ENCODE data around the gene FBXL16.
"Not testable (repeated sequence)": the region's sequence is repeated elsewhere in the genome, so short reads cannot be mapped to it uniquely, and the experiment has no call there.

FBXL16 gene, protein sequence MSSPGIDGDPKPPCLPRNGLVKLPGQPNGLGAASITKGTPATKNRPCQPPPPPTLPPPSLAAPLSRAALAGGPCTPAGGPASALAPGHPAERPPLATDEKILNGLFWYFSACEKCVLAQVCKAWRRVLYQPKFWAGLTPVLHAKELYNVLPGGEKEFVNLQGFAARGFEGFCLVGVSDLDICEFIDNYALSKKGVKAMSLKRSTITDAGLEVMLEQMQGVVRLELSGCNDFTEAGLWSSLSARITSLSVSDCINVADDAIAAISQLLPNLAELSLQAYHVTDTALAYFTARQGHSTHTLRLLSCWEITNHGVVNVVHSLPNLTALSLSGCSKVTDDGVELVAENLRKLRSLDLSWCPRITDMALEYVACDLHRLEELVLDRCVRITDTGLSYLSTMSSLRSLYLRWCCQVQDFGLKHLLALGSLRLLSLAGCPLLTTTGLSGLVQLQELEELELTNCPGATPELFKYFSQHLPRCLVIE

DNA sequence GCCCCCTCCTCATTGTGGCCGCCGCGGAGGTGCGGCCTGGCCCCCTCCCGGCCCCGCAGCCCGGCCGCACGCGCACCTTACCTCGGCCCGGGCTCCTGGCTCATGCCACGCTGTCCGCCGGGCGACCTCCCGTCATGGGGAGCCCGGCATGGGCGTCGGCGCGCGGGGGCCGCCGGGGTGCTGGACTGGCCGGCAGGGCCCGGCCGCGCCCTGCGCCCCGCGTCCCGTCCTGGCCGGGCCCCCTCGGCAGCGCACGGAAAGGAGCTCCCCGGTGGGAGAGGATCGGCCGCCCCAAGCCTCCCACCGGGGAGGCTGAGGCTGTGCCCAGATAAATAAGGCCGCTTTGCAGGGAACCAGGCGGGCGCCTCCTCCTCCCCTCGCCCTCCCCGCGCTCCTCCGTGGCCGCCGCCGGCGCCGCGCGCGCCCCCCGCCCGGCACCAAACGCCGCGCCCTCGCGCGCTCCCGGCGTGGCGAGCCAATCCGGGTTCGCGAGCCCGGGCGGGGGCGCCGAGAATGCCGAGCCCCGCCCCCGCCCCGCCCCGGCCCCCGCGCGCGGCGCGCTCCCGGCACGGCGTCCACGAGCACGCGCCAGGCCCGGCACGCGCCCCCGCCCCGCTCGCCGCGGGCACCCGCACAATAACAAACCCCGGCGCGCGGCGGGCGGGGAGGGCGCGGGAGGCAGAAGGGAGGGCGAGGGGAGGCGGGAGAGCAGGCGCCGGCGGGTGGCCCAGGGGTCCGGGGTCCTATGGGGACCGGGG lies at the start of gene FBXL16:
Gene FBXL16, minus strand, starts transcription at position 371 of the 758 bp plus-strand sequence. CDS start 8,396 bp downstream, outside the sequence.
- in situ Hi-C loops (cut with MboI; ENCODE audit: low sequenced_read_pairs): no loop called here

DNA sequence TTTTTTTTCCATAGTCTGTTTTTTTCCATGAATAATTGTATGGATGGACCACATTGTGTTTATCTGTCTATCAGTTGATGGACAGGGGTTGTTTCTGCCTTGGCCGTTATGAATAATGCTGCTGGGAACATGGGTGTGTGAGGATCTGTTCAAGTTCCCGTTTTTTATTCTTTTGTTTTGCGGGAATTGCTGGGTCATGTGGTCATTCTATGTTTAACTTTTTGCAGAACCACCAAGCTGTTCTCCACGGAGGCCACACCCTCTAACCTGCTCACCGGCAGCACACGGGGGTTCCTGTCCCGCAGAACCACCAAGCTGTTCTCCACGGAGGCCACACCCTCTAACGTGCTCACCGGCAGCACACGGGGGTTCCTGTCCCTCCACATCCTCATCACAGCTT lies 49.1 kb upstream of the FBXL16 start:
- in situ Hi-C loops (cut with MboI; ENCODE audit: low sequenced_read_pairs): no loop called here

DNA sequence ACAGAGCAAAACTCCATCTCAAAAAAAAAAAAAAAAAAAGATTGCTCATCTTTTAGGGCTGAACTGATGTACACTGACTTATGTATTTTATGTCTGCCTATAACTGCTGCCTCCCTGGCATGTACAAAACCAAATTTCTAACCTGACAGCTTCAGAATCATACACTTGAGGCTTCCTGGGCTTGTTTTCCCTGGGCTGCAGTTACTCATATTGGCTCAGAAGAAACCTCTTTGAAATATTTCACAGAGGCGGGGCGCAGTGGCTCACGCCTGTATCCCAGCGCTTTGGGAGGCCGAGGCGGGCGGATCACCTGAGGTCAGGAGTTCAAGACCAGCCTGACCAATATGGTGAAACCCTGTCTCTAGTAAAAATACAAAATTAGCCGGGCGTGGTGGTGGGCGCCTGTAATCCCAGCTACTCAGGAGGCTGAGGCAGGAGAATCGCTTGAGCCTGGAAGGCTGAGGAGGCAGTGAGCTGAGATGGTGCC lies 48.6 kb upstream of the FBXL16 start:
- in situ Hi-C loops (cut with MboI; ENCODE audit: low sequenced_read_pairs): not testable (repeated sequence)

DNA sequence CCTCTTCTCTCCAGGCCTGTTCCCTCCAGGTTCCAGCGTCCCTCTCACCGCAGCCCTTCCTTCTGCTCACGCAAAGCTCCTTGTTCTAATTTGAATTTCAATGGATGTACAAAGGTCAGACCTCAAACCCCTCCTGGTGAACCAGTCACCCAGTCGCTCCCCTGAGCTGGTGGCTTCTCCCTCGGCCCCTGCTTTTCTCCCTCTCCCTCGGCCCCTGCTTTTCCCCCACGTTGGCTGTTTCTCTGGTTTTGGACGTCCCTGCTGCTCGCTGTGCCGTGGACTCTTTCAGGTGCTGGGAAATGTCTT lies 46.4 kb upstream of the FBXL16 start:
- in situ Hi-C loops (cut with MboI; ENCODE audit: low sequenced_read_pairs): no loop called here

DNA sequence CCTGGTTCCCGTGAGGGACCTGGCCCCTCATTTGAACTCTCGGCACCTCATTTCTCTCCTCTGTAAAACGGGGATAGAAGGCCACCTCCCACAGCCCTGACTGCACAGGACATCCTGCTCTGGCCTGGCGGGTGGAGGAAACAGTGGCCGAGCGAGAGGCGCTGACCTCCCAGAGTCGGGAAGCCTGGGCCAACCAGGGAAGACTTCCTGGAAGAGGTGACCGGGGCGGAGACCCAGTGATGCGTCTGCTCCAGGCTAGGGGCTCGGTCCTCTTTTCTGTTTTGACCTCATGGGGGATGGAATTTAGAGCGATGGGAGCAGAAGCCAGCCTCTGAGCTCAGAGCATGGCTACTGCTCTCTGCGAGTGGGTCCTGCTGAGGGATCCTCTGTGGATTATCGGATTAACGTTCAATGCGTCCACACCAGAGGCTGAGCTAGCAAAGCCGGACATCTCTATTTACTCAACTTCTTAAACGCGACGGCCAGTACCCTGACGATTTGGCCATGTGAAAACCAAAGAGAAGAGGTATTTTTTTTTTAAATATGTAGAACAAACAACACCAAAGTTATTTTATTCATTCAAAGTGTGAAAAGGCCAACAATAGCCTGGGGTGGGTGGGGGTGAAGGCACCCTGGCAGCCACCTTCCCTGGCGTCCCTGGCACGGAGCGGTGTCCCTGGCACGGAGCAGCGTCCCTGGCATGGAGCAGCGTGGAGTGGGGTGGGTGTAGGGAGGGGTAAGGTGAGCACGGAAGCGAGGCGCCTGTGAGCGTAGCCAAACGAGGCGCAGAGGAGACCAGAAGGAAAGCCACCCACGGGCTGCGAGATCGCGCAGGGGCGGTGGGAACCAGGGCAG lies 45.8 kb upstream of the FBXL16 start:
- in situ Hi-C loops (cut with MboI; ENCODE audit: low sequenced_read_pairs): no loop called here

DNA sequence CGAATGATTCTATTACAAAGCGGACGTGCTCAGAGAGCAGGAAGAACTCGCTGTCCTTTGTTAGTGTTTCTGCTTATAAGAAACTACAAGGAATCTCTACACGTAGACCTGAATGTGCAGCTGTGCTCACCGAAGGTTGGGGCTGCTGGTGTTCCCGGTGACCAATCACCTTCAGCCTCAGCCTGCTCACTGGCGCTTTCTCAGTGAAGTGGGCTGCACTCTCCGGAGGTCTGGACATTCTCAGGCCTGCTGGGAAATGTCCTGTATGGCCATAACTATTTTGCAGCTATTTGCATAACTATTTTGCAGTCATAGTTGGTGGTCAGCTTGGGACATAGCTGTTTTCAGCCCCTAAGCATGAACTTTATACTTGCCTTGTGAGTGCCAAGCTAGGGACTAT lies 44.9 kb upstream of the FBXL16 start:
- in situ Hi-C loops (cut with MboI; ENCODE audit: low sequenced_read_pairs): no loop called here

DNA sequence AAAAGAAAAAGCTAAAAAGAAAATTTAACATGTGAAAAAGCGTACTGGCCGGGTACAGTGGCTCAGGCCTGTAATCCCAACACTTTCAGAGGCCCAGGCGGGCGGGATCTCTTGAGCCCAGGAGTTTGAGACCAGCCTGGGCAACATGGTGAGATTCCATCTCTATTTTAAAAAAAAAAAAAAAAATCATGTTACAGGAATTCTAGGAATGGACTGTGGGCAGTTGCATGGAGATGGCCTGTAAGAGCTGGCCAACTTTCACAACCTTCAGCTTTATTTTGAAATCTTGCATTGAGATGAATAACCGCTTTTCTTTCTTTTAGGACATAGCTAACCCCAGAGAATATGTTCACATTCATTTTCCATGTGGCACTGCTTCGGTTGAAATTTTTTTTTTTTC lies 43.4 kb upstream of the FBXL16 start:
- in situ Hi-C loops (cut with MboI; ENCODE audit: low sequenced_read_pairs): no loop called here

DNA sequence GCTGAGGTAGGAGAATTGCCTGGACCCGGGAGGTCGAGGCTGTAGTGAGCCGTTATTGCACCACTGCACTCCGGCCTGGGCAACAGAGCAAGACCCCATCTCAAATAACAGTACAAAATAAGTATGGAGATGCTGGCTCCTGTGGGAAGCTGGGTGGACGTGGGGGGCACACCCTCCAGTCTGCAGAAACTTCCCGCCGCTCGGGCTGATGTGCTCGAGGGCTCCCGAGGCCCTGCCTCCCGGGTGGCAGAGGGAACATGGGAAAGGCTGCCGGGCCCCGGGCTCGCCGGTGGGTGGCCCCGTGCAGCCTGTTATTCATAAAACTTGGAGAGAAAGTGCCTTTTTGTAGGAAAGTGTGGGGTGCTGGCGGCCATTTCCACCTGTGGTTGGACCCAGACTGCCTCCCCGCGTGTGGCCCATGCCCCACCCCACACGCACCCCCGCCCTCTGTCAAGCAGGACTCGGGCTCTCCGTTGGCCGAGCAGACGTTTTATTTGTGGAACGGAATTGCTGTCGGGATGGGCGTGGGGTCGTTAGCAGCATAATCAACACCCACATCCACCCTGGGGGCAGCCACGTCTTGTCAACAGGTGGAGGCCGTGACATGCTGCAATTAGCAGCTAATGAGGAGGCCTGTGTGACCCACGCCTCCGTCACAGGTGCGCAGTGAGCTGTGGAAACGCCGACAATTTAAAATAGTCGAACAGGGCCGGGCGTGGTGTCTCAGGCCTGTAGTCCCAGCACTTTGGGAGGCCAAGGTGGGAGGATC lies 42.6 kb upstream of the FBXL16 start:
- in situ Hi-C loops (cut with MboI; ENCODE audit: low sequenced_read_pairs): no loop called here

DNA sequence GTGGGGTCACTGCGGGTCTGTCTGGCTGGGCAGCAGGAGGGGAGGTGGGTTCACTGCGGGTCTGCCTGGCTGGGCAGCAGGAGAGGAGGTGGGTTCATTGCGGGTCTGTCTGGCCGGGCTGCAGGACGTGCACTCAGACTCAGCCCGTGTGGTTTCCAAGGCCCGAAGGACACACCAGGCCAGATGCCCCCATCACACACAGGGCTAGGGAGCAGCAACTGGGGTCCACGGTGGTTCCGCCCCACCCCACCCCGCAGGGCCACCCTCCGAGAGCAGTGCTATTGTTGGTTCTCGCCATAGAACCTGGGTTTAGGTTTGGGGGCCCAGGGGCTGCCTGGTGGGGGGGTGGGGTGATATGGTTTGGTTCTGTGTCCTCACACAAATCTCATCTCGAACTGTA lies 41.0 kb upstream of the FBXL16 start:
- in situ Hi-C loops (cut with MboI; ENCODE audit: low sequenced_read_pairs): no loop called here

DNA sequence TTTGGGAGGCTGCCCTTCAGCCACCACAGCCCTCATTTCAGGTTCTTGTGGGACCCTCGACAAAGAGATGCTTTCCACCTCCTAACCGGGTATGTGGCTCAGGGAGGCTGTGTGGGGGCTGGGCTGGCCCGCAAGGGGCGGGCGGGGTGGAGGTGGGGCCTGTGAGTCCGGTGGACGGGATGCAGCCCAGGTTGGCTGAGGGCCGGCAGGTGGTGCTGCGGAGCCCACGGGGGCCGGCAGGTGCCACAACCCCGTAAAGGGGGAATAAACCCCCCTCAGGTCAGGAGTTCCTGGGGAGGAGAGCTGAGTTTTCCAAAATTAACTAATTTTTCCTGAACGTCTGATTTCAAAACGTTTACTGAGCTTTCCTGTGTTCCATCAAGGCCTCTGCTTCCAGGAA lies 40.1 kb upstream of the FBXL16 start:
- in situ Hi-C loops (cut with MboI; ENCODE audit: low sequenced_read_pairs): no loop called here

DNA sequence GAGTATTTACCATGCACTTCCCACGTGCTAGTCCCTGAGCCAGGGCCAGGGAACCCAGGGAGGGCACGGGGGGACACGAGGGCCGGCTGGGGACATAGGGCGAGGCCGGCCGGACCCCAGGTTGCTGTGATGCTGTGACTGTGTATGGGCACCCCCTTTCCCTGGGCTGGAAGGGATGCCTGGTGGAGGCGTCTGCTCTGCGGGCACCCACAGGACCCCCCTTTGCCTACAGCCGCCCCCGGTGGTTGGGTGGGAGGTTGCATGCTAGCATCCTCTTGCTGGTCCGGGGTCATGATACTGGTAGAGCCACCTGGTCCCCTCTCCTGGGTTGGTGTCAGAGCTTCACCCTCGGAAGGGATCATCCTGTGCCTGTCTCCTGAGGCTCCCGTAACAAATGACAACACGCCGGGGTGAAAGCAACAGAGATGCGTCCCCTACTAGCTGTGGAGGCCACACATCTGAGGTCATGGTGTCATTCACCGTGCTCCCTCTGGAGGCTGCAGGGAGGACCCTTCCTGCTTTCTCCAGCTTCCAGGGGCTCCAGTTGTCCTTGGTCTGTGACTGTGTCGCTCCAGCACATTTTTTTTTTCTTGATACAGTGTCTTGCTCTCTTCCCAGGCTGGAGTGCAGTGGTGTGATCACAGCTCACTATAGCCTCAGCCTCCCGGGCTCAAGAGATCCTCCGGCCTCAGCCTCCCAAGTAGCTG lies 38.3 kb upstream of the FBXL16 start:
- in situ Hi-C loops (cut with MboI; ENCODE audit: low sequenced_read_pairs): no loop called here

DNA sequence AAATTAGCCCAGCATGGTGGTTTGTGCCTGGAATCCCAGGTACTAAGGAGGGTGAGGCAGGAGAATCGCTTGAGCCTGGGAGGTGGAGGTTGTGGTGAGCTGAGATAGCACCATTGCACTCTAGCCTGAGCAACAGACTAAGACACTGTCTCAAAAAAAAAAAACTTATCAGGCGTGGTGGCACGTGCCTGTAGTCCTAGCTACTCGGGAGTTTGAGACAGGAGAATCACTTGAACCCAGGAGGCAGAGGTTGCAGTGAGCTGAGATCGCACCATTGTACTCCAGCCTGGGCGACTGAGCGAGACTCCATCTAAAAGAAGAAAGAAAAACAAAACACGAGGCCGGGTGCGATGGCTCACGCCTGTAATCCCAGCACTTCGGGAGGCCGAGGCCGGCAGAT lies 37.3 kb upstream of the FBXL16 start:
- in situ Hi-C loops (cut with MboI; ENCODE audit: low sequenced_read_pairs): not testable (repeated sequence)

DNA sequence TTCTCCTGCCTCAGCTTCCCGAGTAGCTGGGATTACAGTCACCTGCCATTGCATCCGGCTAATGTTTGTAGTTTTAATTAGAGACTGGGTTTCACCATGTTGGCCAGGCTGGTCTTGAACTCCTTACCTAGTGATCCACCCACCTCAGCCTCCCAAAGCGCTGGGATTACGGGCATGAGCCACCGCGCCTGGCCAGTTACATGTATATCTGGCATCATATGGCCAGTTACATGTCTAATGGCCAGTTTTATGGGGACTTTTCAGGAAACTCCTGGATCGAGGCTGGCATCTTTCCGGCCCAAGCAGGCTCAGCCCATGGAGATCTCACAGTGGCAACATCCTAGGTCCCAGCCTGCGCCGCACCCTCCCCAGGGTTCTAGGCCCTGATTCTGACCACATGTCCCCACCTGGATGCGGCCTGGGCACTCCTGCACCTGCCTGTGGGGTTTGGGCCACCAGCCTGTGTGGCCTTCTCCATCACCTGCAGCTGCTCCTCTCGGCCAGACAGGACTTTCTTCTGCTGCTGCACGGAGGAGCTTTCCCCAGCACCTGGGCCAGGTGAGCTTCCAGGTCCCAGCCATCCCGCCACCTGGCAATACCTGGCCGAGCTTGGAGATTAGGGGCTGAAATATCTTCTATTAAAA lies 36.5 kb upstream of the FBXL16 start:
- in situ Hi-C loops (cut with MboI; ENCODE audit: low sequenced_read_pairs): no loop called here

DNA sequence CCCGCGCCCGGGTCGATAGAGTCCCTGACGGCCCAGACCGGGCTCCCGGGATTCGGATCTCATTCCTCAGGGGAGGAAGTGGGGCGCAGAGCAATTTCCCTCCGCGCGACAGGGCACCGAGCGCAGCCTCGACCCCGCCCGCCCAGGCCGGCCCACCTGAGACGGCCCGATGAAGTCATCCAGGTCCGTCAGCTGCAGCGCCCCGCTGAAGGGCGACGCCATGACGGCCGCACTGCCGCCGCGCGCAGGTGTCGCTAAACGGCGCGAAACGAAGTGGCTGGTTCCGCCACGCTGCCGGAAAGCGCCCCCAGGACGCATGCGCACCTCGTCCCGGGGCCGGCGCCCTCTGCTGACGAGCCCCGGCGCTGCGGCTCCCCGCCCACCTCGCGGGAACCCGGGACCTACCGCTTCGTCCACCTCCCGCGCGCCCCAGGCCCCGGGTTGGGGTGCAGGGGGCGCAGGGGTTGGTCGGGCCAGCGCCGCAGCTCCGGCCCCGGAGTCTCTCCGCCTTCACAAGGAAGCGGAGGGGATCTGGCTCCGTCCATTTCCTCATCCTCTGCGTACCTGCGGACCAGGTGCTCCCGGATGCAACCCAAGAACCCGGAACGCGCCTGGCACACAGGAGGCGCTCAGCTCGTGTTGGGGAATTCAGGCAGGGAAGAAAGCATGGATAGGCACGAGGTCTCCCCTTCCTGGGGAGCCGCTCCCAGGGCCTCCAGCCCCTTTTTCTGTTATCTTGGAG lies 35.3 kb upstream of the FBXL16 start, which contains the start of gene CIAO3:
Gene CIAO3, minus strand, starts transcription at position 234 of the 742 bp plus-strand sequence. Its CDS starts 12 bp downstream, at position 222.
- in situ Hi-C loops (cut with MboI; ENCODE audit: low sequenced_read_pairs): no loop called here

DNA sequence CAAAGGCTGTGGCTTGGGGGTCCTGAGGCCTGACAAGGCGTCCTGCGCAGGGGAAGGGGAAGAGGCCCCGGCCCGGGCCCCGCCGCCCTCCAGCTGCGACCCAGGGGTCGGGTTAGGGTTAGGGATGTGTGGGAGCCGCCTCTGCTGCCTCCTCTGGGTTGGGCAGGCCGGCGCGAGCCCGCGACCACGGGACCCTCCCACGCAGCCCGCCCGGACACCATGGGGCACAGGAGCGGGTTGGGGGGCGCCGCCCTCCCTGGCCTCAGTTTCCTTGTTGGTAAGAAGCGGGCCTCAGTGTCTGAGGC lies 34.8 kb upstream of the FBXL16 start:
- in situ Hi-C loops (cut with MboI; ENCODE audit: low sequenced_read_pairs): no loop called here

DNA sequence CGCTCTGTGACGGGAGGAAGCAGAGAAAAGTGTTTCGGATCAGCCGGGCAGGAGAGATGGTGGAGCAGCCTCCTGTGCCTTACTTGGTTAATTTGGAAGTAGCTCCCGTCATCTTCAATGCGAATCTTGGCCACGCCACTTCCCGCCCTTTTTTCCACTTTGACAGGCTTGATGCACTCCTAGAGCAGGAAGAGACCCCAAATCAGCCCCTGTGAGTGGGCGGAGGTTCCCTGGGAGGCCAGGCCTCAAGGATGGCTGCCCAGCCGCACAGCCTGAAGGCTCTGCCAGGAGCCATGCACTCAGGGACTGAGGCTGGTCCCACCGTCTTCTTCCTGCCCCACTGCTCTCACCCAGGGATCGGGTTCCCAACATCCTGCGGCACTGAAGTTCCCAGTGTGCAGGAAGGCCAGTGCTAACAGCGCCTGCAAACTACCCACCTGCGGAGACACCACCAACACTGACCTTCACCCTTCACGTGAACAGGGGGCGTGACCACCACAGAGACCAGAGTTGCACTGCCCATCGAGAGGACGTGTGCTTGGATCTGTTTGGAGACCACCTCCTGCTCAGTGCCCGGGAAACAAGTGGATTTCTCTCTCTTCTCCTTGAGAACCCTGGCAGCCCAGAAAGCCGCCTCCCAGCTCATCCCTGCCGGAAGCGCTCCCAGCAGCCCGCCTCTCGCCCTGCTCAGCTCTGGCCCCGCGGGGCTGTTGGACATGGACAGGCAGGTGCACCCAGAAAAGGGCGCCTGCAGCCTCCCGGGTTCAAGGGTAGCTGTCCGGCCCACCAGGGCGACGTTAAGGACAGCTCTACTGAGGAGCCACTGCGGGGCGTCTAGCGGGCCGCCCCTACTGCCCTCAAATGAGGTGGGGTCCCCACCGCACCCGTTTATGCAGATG lies 34.2 kb upstream of the FBXL16 start:
- in situ Hi-C loops (cut with MboI; ENCODE audit: low sequenced_read_pairs): no loop called here

DNA sequence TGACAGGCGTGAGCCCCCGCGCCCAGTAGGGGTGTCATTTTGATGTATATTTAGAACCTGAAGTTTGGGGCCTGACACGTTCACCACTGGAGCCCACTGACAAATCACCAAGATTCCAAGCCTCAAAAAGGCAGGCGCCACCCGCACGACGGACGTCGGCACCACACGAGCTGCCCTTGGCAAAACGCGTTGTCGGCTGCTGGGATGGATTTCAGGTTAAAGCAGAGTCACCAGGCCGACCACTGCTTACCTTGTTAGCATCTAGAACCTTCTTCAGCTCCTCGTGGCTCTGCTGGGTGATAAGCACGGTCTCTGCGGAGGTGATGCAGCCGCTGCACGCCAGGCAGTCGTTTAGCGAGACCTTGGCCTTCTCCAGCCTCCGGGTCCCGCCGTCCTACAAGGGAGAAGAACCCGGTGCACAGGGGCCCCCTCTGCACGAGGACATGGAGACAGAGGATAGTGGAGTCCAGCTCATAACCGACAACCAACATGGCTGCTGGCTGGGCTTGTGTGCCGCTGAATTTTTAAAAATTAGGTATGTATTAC lies 31.4 kb upstream of the FBXL16 start:
- in situ Hi-C loops (cut with MboI; ENCODE audit: low sequenced_read_pairs): no loop called here

All from hTERT RPE-1 (cell line).